Measurements from ENCODE around the gene P2RY13.

GRCh38 chr3:151293127-151293526 lies 36.2 kb downstream of the P2RY13 start:
- no peak for TF ChIP-seq EP300 (IDR thresholded peaks at IDR 0.05; ENCODE audit: borderline replicate concordance in 1 of 2, control insufficient read depth in 1 of 2, low read depth in 2 of 2, low read length in 2 of 2)
- no peak for TF ChIP-seq FOXK2 (IDR thresholded peaks at IDR 0.05)
- no peak for TF ChIP-seq ZNF24 (IDR thresholded peaks at IDR 0.05)
- TF ChIP-seq POLR2A (IDR thresholded peaks at IDR 0.05; ENCODE audit: low read depth, low read length), result no peak
- TF ChIP-seq, protein P1, sequence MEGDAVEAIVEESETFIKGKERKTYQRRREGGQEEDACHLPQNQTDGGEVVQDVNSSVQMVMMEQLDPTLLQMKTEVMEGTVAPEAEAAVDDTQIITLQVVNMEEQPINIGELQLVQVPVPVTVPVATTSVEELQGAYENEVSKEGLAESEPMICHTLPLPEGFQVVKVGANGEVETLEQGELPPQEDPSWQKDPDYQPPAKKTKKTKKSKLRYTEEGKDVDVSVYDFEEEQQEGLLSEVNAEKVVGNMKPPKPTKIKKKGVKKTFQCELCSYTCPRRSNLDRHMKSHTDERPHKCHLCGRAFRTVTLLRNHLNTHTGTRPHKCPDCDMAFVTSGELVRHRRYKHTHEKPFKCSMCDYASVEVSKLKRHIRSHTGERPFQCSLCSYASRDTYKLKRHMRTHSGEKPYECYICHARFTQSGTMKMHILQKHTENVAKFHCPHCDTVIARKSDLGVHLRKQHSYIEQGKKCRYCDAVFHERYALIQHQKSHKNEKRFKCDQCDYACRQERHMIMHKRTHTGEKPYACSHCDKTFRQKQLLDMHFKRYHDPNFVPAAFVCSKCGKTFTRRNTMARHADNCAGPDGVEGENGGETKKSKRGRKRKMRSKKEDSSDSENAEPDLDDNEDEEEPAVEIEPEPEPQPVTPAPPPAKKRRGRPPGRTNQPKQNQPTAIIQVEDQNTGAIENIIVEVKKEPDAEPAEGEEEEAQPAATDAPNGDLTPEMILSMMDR (IDR thresholded peaks at IDR 0.05 in 2 of 3, conservative IDR thresholded peaks at IDR 0.05 in 1 of 3; ENCODE audit: control insufficient read depth in 2 of 3, extremely low read depth in 1 of 3, insufficient read depth in 1 of 3, low read depth in 3 of 3, low read length in 3 of 3), result no peak
- no peak for TF ChIP-seq IRF3 (IDR thresholded peaks at IDR 0.05)
- no peak for TF ChIP-seq EZH2 (IDR thresholded peaks at IDR 0.05; ENCODE audit: borderline replicate concordance, control insufficient read depth, low read depth, low read length)
- TF ChIP-seq SMARCA5 (IDR thresholded peaks at IDR 0.05), result no peak
- no peak for TF ChIP-seq WRNIP1 (IDR thresholded peaks at IDR 0.05; ENCODE audit: borderline replicate concordance, low read depth, low read length)
- no peak for TF ChIP-seq NFYA (IDR thresholded peaks at IDR 0.05; ENCODE audit: borderline replicate concordance, low read depth, low read length)
- no peak for TF ChIP-seq YY1 (IDR thresholded peaks at IDR 0.05; ENCODE audit: low read depth, low read length)
